ENCODE results near the gene ICOS. TPM values are rescaled to one million over a fixed set of nuclear protein-coding genes. Genes with fewer than 3 reads are reported as not detected.

The ICOS gene
- total RNA-seq, 1 experiment from 2014 or later = not detected

- no peak for DNase-seq (ENCODE audit: low read depth)
These were observed 74.3 kb downstream of the ICOS start for GRCh38 chr2:204010628-204011560.

Other genes starting within 250 kb of the ICOS start
- gene CD28, start 230.1 kb upstream of the ICOS start, total RNA-seq (2014; rRNA removed; shearing (Covaris generic)) = not detected in 2 replicates
- gene CTLA4, start 69.0 kb upstream of the ICOS start, total RNA-seq (2014; rRNA removed; shearing (Covaris generic)) = not detected in 2 replicates

Data from M059J (cell line).